Neuronal stem cell (in vitro differentiated cells): ENCODE results near the gene CCDC60.

Source experiments
- DNase-seq: peaks from one replicate; pipeline ENCODE4 v3.0.0-alpha.2; 2013; ENCODE audit warnings: low spot score
- H2AFZ ChIP-seq: one replicate; pipeline ENCODE4 v1.6.1; 2013; ENCODE audit warnings: mild to moderate bottlenecking, low read length, inconsistent platforms
- H2AK5ac ChIP-seq: 2 replicates; pipeline ENCODE4 v1.6.1; 2013; ENCODE audit warnings: low read depth, mild to moderate bottlenecking, inconsistent platforms, low read length, moderate library complexity, mixed read lengths
- H2BK120ac ChIP-seq: 2 replicates; pipeline ENCODE4 v1.6.1; 2013; ENCODE audit warnings: low read depth, mild to moderate bottlenecking, inconsistent platforms, low read length, moderate library complexity, mixed read lengths
- H2BK12ac ChIP-seq: one replicate; pipeline ENCODE4 v1.6.1; 2013; ENCODE audit warnings: low read length, inconsistent platforms
- H2BK15ac ChIP-seq: 2 replicates; pipeline ENCODE4 v1.6.1; 2013; ENCODE audit warnings: mild to moderate bottlenecking, low read length, inconsistent platforms, mixed read lengths
- H2BK5ac ChIP-seq: one replicate; pipeline ENCODE4 v1.6.1; 2013; ENCODE audit warnings: inconsistent platforms, mild to moderate bottlenecking, low read length, moderate library complexity
- H3K14ac ChIP-seq: one replicate; pipeline ENCODE4 v1.6.1; 2013; ENCODE audit warnings: low read length, inconsistent platforms
- H3K18ac ChIP-seq: 2 replicates; pipeline ENCODE4 v1.6.1; 2013; ENCODE audit warnings: low read length, inconsistent platforms
- H3K23ac ChIP-seq: 2 replicates; pipeline ENCODE4 v1.6.1; 2013; ENCODE audit warnings: low read depth, mild to moderate bottlenecking, mixed read lengths, low read length, inconsistent platforms; ENCODE audit not compliant: poor library complexity
- H3K27ac ChIP-seq: replicated peaks from 3 replicates; pipeline ENCODE4 v1.5.1; 2013; ENCODE audit warnings: low read length, inconsistent platforms
- H3K27me3 ChIP-seq, 3 experiments: 2 replicates each; pipeline ENCODE4 v1.6.1; 2013; ENCODE audit warnings: low read length in 3 of 3, mild to moderate bottlenecking in 2 of 3, inconsistent platforms in 1 of 3, low read depth in 1 of 3, mixed read lengths in 1 of 3, moderate library complexity in 1 of 3; ENCODE audit not compliant: control insufficient read depth in 3 of 3, insufficient read depth in 3 of 3
- H3K36me3 ChIP-seq, 2 donors: replicated peaks in 1 of 2; 2 replicates each; pipeline ENCODE4 v1.6.1; 2013; ENCODE audit warnings: low read length in 2 of 2; ENCODE audit not compliant: control insufficient read depth in 2 of 2, insufficient read depth in 2 of 2
- H3K4ac ChIP-seq: 2 replicates; pipeline ENCODE4 v1.6.1; 2013; ENCODE audit warnings: inconsistent platforms, mild to moderate bottlenecking, low read length, moderate library complexity
- H3K4me1 ChIP-seq, 2 donors: 1 replicate in 1 of 2; 2 replicates in 1 of 2; pipeline ENCODE4 v1.6.1; 2013; ENCODE audit warnings: low read length in 2 of 2, low read depth in 1 of 2; ENCODE audit not compliant: control insufficient read depth in 2 of 2, insufficient read depth in 1 of 2
- H3K4me2 ChIP-seq: one replicate; pipeline ENCODE4 v1.6.1; 2013; ENCODE audit warnings: mild to moderate bottlenecking, low read length, inconsistent platforms; ENCODE audit not compliant: insufficient read depth, poor library complexity, severe bottlenecking
- H3K4me3 ChIP-seq, 2 donors: 2 replicates each; pipeline ENCODE4 v1.5.1; 2013; ENCODE audit warnings: low read length in 2 of 2, mild to moderate bottlenecking in 2 of 2, inconsistent platforms in 1 of 2, moderate library complexity in 1 of 2
- H3K79me1 ChIP-seq: one replicate; pipeline ENCODE4 v1.6.1; 2013; ENCODE audit warnings: low read depth, mild to moderate bottlenecking, inconsistent platforms, low read length, moderate library complexity
- H3K9ac ChIP-seq: one replicate; pipeline ENCODE4 v1.6.1; 2013; ENCODE audit warnings: mild to moderate bottlenecking, low read depth, low read length, inconsistent platforms; ENCODE audit not compliant: poor library complexity
- H3K9me3 ChIP-seq, 2 donors: replicated peaks in 1 of 2; 2 replicates each; pipeline versions ENCODE3 to v1.6.1; 2013; ENCODE audit warnings: low read length in 2 of 2, mild to moderate bottlenecking in 2 of 2, inconsistent platforms in 1 of 2, low read depth in 1 of 2, mixed read lengths in 1 of 2, moderate library complexity in 1 of 2; ENCODE audit not compliant: control insufficient read depth in 2 of 2, insufficient read depth in 1 of 2
- H4K8ac ChIP-seq: one replicate; pipeline ENCODE4 v1.6.1; 2013; ENCODE audit warnings: low read depth, mild to moderate bottlenecking, inconsistent platforms, low read length, moderate library complexity
- H4K91ac ChIP-seq: one replicate; pipeline ENCODE4 v1.6.1; 2013; ENCODE audit warnings: low read length, low read depth, mild to moderate bottlenecking, inconsistent platforms; ENCODE audit not compliant: poor library complexity
- WGBS, 2 donors: extraction: QIAGEN DNeasy Blood & Tissue Kit; methylation state at CpG; one replicate each; pipeline ENCODE4 v1.1.7; 2013; ENCODE audit warnings: missing lambda C conversion rate in 2 of 2, mixed read lengths in 1 of 2; ENCODE audit not compliant: insufficient read length in 2 of 2, insufficient replicate concordance in 1 of 2; ENCODE audit errors: extremely low coverage in 2 of 2; 5-methylcytosine and 5-hydroxymethylcytosine counted together

CCDC60 gene

GRCh38 chr12:119369161-119369560 lies 34.6 kb downstream of the CCDC60 start:
- Histone ChIP-seq H2BK12ac (no peak overlapping the region), H2BK15ac (no peak overlapping the region), H3K9me3 (no peaks in the 10 kb centered on the region), H3K4me1 (peaks cover 0 to 15% of the 10 kb centered on the region in 2 donors), H3K4me3 (no peak overlapping the region), H3K79me1 (no peaks in the 10 kb centered on the region), H2BK120ac (no peak overlapping the region), H2AFZ (no peak overlapping the region), H2AK5ac (no peak overlapping the region), H3K9ac (no peak overlapping the region), H3K18ac (no peak overlapping the region), H3K27ac (no peak overlapping the region), H3K4me2 (no peak overlapping the region), H3K14ac (no peak overlapping the region), H3K4ac (no peak overlapping the region), H3K27me3 (no peaks in the 10 kb centered on the region), H3K36me3 (no peaks in the 10 kb centered on the region), H2BK5ac (no peak overlapping the region), H3K23ac (no peak overlapping the region), H4K8ac (no peak overlapping the region), H4K91ac (no peak overlapping the region)
- no CpG with 5 or more reads among the region's 3 CpGs for WGBS, 2 donors
- DNase-seq, result no peak

GRCh38 chr12:119369907-119370546 lies 35.5 kb downstream of the CCDC60 start:
- H3K4me2 ChIP-seq, result no peak overlapping the region
- H2BK120ac ChIP-seq, result no peak overlapping the region
- no peak for DNase-seq
- no peaks in the 10 kb centered on the region for H3K36me3 ChIP-seq
- H3K23ac ChIP-seq, result no peak overlapping the region
- H3K9ac ChIP-seq, result no peak overlapping the region
- H3K9me3 ChIP-seq, result no peaks in the 10 kb centered on the region
- no peak overlapping the region for H2AFZ ChIP-seq
- H3K14ac ChIP-seq, result no peak overlapping the region
- H2BK15ac ChIP-seq, result no peak overlapping the region
- H4K8ac ChIP-seq, result no peak overlapping the region
- H2BK5ac ChIP-seq, result no peak overlapping the region
- H3K18ac ChIP-seq, result no peak overlapping the region
- H3K79me1 ChIP-seq, result no peaks in the 10 kb centered on the region
- WGBS, 2 donors, result no CpG with 5 or more reads among the region's 10 CpGs
- H3K4ac ChIP-seq, result no peak overlapping the region
- H3K4me1 ChIP-seq, result peaks cover 0 to 11% of the 10 kb centered on the region in 2 donors
- H4K91ac ChIP-seq, result no peak overlapping the region
- no peak overlapping the region for H3K4me3 ChIP-seq
- H2BK12ac ChIP-seq, result no peak overlapping the region
- H2AK5ac ChIP-seq, result no peak overlapping the region
- no peak overlapping the region for H3K27ac ChIP-seq
- H3K27me3 ChIP-seq, result no peaks in the 10 kb centered on the region

- Histone ChIP-seq H2BK15ac (no peak overlapping the region), H3K4me2 (no peak overlapping the region), H3K27ac (no peak overlapping the region), H2BK12ac (no peak overlapping the region), H3K23ac (no peak overlapping the region), H3K9me3 (no peaks in the 10 kb centered on the region), H3K4me3 (no peak overlapping the region), H4K8ac (peak overlapping the region; percentile 44), H2AK5ac (no peak overlapping the region), H2AFZ (no peak overlapping the region), H3K27me3 (no peaks in the 10 kb centered on the region), H3K14ac (no peak overlapping the region), H3K4me1 (peaks cover 0 to 10% of the 10 kb centered on the region in 2 donors), H4K91ac (no peak overlapping the region), H3K9ac (no peak overlapping the region), H3K4ac (no peak overlapping the region), H3K79me1 (no peaks in the 10 kb centered on the region), H2BK5ac (no peak overlapping the region), H3K18ac (peak overlapping the region; percentile 22), H3K36me3 (no peaks in the 10 kb centered on the region), H2BK120ac (no peak overlapping the region)
- no CpG with 5 or more reads among the region's 7 CpGs for WGBS, 2 donors
- no peak for DNase-seq
Measured at GRCh38 chr12:119372540-119372939, 38.0 kb downstream of the CCDC60 start.

- WGBS, 2 donors, result 100% methylated on average over 1 of the region's 3 CpGs; no CpG with 5 or more reads in 1 of the 2 donors
- H3K4me2 ChIP-seq, result no peak overlapping the region
Measured at GRCh38 chr12:119373001-119373400, 38.5 kb downstream of the CCDC60 start.

More at GRCh38 chr12:119373001-119373400, 38.5 kb downstream of the CCDC60 start:
- Histone ChIP-seq H2AFZ (no peak overlapping the region), H3K23ac (no peak overlapping the region), H4K8ac (no peak overlapping the region), H2BK120ac (no peak overlapping the region), H3K4ac (no peak overlapping the region), H3K4me1 (peaks cover 0 to 10% of the 10 kb centered on the region in 2 donors), H3K18ac (no peak overlapping the region), H2BK15ac (no peak overlapping the region), H2BK5ac (no peak overlapping the region), H3K14ac (no peak overlapping the region), H3K27me3 (no peaks in the 10 kb centered on the region), H3K9me3 (no peaks in the 10 kb centered on the region), H3K4me3 (no peak overlapping the region), H2AK5ac (no peak overlapping the region), H2BK12ac (no peak overlapping the region), H3K36me3 (no peaks in the 10 kb centered on the region), H3K9ac (no peak overlapping the region), H4K91ac (no peak overlapping the region), H3K79me1 (no peaks in the 10 kb centered on the region), H3K27ac (no peak overlapping the region)
- DNase-seq, result no peak
